Ovary (tissue), 3 donors: ENCODE data around the gene COBL.

Source experiments
- EP300 ChIP-seq: sonication (generic); formaldehyde crosslinking; IDR thresholded peaks from one replicate; pipeline ENCODE4 v1.6.1; 2017; ENCODE audit warnings: antibody characterized with exemption
- POLR2A ChIP-seq: fragments of 450-650 bp; IDR thresholded peaks from one replicate; pipeline ENCODE4 v1.6.1; 2017; ENCODE audit warnings: antibody characterized with exemption, mild to moderate bottlenecking, moderate library complexity
- TF ChIP-seq, protein P1 (sequence below), 3 donors: fragments of 450-650 bp in 2 of 3; fragments of 200-600 bp in 1 of 3; IDR thresholded peaks; one replicate each; pipeline versions ENCODE4 v1.5.1 to v1.8.0; 2016 to 2022; ENCODE audit warnings: antibody characterized with exemption in 3 of 3, mild to moderate bottlenecking in 1 of 3
- donor health status: DM: no; HTN: no; CAD: no.

DNA sequence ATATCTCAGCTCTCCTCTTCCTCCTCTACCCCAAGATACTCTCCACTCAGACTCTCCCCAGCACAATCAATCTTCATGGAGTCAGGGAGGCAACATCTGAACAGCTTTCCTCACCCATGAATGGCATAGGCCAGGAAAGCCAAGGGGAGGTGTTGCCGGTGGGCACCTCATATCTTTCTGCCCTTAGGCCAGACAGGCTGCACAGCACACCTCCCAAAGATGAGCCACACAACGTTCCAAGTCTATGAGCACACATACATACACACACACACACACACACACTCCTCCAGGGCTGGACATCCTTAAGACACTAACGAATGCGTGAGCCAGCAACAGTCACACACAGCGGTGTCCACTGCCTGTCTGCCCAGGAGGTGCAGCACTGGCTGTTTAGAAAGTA, 17.7 kb downstream of the COBL start:
- TF ChIP-seq, protein P1, sequence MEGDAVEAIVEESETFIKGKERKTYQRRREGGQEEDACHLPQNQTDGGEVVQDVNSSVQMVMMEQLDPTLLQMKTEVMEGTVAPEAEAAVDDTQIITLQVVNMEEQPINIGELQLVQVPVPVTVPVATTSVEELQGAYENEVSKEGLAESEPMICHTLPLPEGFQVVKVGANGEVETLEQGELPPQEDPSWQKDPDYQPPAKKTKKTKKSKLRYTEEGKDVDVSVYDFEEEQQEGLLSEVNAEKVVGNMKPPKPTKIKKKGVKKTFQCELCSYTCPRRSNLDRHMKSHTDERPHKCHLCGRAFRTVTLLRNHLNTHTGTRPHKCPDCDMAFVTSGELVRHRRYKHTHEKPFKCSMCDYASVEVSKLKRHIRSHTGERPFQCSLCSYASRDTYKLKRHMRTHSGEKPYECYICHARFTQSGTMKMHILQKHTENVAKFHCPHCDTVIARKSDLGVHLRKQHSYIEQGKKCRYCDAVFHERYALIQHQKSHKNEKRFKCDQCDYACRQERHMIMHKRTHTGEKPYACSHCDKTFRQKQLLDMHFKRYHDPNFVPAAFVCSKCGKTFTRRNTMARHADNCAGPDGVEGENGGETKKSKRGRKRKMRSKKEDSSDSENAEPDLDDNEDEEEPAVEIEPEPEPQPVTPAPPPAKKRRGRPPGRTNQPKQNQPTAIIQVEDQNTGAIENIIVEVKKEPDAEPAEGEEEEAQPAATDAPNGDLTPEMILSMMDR (IDR thresholded peaks at IDR 0.05) = no peak
- no peak for TF ChIP-seq POLR2A
- no peak for TF ChIP-seq EP300
